Measurements from ENCODE around the gene ZMYND15. TPM values are rescaled to one million over a fixed set of nuclear protein-coding genes. Genes with fewer than 3 reads are reported as not detected.

Gene ZMYND15
- total and polyA plus RNA-seq, 2 of the 13 experiments (the other 11 are each of a cell fraction or from before 2014, with no cell fraction given): 0.24 to 2.7 TPM

DNA sequence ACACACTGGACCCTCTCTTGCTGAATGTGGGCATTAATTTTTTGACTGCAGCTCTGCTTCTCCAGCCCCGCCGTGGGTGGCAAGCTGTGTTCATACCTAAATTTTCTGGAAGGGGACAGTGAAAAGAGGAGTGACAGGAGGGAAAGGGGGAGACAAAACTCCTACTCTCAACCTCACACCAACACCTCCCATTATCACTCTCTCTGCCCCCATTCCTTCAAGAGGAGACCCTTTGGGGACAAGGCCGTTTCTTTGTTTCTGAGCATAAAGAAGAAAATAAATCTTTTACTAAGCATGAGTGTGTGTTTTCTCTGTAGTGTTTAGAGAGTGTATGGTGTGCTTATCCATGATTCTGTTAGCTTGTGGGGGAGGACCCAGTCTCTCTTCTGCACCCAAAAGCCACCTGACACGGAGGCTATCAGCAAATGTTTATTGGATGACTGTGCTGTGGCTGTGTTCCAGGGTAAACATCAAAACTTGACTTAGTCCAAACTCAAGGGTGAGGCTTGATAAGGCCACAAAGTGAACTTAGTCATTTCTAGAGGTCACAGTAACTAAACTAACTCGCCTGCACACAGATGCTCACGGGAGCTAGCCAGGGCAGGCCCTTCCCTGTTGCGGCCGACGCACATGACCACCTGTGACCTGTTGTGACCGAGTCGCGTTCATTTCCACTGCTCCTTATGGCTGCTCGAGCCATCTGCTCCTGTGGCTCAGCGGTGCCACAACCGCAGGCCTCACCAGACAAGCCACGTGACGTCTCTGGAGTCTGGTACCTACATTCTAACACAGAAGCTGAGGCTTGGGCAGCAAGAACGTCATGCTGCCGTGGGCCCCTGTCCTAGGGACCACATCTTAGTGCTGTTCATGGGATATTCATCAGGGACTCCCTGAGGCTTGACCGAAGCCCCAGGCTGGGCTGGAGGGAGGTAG, 18.2 kb upstream of the ZMYND15 start (continued):
- TF ChIP-seq, protein P1, sequence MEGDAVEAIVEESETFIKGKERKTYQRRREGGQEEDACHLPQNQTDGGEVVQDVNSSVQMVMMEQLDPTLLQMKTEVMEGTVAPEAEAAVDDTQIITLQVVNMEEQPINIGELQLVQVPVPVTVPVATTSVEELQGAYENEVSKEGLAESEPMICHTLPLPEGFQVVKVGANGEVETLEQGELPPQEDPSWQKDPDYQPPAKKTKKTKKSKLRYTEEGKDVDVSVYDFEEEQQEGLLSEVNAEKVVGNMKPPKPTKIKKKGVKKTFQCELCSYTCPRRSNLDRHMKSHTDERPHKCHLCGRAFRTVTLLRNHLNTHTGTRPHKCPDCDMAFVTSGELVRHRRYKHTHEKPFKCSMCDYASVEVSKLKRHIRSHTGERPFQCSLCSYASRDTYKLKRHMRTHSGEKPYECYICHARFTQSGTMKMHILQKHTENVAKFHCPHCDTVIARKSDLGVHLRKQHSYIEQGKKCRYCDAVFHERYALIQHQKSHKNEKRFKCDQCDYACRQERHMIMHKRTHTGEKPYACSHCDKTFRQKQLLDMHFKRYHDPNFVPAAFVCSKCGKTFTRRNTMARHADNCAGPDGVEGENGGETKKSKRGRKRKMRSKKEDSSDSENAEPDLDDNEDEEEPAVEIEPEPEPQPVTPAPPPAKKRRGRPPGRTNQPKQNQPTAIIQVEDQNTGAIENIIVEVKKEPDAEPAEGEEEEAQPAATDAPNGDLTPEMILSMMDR (CRISPR knock-in tag; IDR thresholded peaks at IDR 0.05): no peak
- TF ChIP-seq BRCA1 (CRISPR knock-in tag; IDR thresholded peaks at IDR 0.05) (no peak), CEBPG (CRISPR knock-in tag; IDR thresholded peaks at IDR 0.05) (no peak), KAT8 (CRISPR knock-in tag; IDR thresholded peaks at IDR 0.05) (peak; percentile 77), ZNF891 (CRISPR knock-in tag; IDR thresholded peaks at IDR 0.05) (peak; percentile 71; the same call in 1 of the 2 replicates), POLR2G (IDR thresholded peaks at IDR 0.05; ENCODE audit: low read depth, low read length) (peak; percentile 80), SMAD9 (CRISPR knock-in tag; IDR thresholded peaks at IDR 0.05) (no peak), NFKB2 (CRISPR knock-in tag; IDR thresholded peaks at IDR 0.05; ENCODE audit: borderline replicate concordance) (peak; percentile 36; the same call in 1 of the 2 replicates), ZSCAN31 (CRISPR knock-in tag; IDR thresholded peaks at IDR 0.05; ENCODE audit: low read depth) (peak; percentile 67; the same call in 1 of the 2 replicates), DMAP1 (CRISPR knock-in tag; IDR thresholded peaks at IDR 0.05) (peak; percentile 57; the same call in 1 of the 2 replicates), BHLHE40 (IDR thresholded peaks at IDR 0.05; ENCODE audit: low read length) (peak; percentile 97), SETDB1 (CRISPR knock-in tag; IDR thresholded peaks at IDR 0.05; ENCODE audit: borderline replicate concordance) (no peak), TAF1 (CRISPR knock-in tag; IDR thresholded peaks at IDR 0.05) (peak; percentile 44; the same call in 1 of the 2 replicates), ZFP36L2 (CRISPR knock-in tag; IDR thresholded peaks at IDR 0.05) (no peak), ZNF44 (CRISPR knock-in tag; IDR thresholded peaks at IDR 0.05) (no peak), FOXA3 (CRISPR knock-in tag; IDR thresholded peaks at IDR 0.05) (peak; percentile 97), ZNF24 (IDR thresholded peaks at IDR 0.05) (no peak), PCBP2 (optimal IDR thresholded peaks at IDR 0.05; ENCODE audit: low read depth, low read length, poor library complexity, severe bottlenecking) (no peak)
- TF ChIP-seq, protein P2, sequence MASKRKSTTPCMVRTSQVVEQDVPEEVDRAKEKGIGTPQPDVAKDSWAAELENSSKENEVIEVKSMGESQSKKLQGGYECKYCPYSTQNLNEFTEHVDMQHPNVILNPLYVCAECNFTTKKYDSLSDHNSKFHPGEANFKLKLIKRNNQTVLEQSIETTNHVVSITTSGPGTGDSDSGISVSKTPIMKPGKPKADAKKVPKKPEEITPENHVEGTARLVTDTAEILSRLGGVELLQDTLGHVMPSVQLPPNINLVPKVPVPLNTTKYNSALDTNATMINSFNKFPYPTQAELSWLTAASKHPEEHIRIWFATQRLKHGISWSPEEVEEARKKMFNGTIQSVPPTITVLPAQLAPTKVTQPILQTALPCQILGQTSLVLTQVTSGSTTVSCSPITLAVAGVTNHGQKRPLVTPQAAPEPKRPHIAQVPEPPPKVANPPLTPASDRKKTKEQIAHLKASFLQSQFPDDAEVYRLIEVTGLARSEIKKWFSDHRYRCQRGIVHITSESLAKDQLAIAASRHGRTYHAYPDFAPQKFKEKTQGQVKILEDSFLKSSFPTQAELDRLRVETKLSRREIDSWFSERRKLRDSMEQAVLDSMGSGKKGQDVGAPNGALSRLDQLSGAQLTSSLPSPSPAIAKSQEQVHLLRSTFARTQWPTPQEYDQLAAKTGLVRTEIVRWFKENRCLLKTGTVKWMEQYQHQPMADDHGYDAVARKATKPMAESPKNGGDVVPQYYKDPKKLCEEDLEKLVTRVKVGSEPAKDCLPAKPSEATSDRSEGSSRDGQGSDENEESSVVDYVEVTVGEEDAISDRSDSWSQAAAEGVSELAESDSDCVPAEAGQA (IDR thresholded peaks at IDR 0.05; ENCODE audit: low read depth): peak; percentile 16; the same call in 1 of the 2 replicates
- TF ChIP-seq, protein P2 (CRISPR knock-in tag; IDR thresholded peaks at IDR 0.05; ENCODE audit: borderline replicate concordance): no peak
- TF ChIP-seq, protein P3, sequence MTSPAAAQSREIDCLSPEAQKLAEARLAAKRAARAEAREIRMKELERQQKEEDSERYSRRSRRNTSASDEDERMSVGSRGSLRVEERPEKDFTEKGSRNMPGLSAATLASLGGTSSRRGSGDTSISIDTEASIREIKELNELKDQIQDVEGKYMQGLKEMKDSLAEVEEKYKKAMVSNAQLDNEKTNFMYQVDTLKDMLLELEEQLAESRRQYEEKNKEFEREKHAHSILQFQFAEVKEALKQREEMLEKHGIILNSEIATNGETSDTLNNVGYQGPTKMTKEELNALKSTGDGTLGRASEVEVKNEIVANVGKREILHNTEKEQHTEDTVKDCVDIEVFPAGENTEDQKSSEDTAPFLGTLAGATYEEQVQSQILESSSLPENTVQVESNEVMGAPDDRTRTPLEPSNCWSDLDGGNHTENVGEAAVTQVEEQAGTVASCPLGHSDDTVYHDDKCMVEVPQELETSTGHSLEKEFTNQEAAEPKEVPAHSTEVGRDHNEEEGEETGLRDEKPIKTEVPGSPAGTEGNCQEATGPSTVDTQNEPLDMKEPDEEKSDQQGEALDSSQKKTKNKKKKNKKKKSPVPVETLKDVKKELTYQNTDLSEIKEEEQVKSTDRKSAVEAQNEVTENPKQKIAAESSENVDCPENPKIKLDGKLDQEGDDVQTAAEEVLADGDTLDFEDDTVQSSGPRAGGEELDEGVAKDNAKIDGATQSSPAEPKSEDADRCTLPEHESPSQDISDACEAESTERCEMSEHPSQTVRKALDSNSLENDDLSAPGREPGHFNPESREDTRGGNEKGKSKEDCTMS (CRISPR knock-in tag; conservative IDR thresholded peaks at IDR 0.05): no peak
